ENCODE data around the gene NAA40. TPM values are rescaled to one million over a fixed set of nuclear protein-coding genes. Genes with fewer than 3 reads are reported as not detected.

NAA40 gene
- polyA plus RNA-seq, 1 experiment, result 17.4 TPM

DNA sequence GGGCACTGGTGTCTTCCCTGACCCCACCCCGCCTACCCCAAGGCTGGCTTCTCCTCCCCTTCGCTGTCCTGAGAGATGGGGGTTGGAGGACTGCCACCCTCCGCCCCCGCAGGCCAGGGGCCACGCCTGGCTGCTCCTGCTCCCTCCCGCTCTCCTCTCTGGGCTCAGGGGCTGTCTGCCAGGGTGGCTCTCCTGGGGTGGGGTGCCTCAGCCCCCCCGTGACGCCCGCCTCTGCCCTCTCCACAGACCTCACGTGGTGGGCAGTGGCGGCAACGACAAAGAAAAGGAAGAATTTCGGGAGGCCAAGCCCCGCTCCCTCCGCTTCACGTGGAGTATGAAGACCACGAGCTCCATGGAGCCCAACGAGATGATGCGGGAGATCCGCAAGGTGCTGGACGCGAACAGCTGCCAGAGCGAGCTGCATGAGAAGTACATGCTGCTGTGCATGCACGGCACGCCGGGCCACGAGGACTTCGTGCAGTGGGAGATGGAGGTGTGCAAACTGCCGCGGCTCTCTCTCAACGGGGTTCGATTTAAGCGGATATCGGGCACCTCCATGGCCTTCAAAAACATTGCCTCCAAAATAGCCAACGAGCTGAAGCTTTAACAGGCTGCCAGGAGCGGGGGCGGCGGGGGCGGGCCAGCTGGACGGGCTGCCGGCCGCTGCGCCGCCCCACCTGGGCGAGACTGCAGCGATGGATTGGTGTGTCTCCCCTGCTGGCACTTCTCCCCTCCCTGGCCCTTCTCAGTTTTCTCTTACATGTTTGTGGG, 30.0 kb upstream of the NAA40 start:
- POLR2A ChIA-PET, result no interaction called here
- no peaks in the 10 kb centered on the region for H3K27me3 ChIP-seq (ENCODE audit: control insufficient read depth, insufficient read depth, low read length)
- H3K4me3 ChIP-seq (ENCODE audit: low read depth, low read length), result no peak overlapping the region
- DNase-seq (ENCODE audit: low read depth, low spot score), result no peak
- H3K27ac ChIP-seq (ENCODE audit: low read depth, low read length), result no peak overlapping the region
- CTCF ChIA-PET, result interaction anchor here (0.6 kb wide), 1 partner anchor 295 kb away, joined by 4 read pairs; no protein-coding TSS in a partner anchor
- no peaks in the 10 kb centered on the region for H3K9me3 ChIP-seq (ENCODE audit: control insufficient read depth, insufficient read depth, low read length)
- TF ChIP-seq, protein P1, sequence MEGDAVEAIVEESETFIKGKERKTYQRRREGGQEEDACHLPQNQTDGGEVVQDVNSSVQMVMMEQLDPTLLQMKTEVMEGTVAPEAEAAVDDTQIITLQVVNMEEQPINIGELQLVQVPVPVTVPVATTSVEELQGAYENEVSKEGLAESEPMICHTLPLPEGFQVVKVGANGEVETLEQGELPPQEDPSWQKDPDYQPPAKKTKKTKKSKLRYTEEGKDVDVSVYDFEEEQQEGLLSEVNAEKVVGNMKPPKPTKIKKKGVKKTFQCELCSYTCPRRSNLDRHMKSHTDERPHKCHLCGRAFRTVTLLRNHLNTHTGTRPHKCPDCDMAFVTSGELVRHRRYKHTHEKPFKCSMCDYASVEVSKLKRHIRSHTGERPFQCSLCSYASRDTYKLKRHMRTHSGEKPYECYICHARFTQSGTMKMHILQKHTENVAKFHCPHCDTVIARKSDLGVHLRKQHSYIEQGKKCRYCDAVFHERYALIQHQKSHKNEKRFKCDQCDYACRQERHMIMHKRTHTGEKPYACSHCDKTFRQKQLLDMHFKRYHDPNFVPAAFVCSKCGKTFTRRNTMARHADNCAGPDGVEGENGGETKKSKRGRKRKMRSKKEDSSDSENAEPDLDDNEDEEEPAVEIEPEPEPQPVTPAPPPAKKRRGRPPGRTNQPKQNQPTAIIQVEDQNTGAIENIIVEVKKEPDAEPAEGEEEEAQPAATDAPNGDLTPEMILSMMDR (IDR thresholded peaks at IDR 0.05; ENCODE audit: low read depth, low read length), result no peak

DNA sequence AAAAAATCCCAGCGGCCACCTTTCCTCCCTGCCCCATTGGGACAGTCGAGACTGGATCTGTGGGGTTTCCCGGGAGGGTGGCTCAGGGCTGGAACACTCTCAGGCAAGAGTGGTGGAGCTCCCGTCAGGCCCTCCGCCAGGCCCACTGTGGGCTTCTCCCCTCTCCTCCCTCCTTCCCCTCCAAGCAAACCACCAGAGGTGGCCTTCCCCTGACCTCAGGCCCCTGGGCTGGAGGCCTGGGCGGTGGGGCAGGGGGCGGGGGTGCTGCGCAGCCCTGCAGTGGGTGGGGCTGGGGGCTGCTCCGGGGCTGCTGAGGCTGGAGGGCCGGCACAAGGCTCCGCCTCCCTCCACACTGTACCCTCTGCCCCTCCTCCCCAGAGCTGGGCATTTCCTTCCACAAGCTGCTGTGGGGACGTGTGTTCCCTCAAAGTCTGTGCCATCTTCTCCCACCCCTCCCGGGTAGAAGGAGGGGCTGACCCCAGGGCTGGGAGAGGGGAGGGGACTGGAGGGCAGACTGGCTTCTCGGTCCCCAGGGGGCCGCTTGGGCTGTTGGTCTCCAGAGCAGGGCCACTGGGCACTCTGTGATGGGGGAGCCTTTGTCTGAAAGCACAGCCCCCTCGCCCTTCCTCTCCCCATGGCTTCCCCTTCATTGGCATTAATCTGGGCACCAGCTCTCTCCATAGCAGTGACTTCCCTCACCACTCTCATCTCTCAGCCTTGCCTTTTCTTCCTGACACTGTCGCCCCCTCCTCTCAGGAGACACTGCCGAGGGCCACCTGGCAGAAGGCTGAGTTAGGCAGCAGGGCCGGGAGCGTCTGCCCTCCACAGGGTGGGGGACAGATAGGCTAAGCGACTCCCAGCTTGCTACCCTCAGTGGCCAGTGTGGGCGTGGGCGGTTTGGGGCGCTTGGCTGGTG, 29.0 kb upstream of the NAA40 start:
- TF ChIP-seq, protein P1 (IDR thresholded peaks at IDR 0.05; ENCODE audit: low read depth, low read length), result no peak
- Histone ChIP-seq H3K9me3 (ENCODE audit: control insufficient read depth, insufficient read depth, low read length) (no peaks in the 10 kb centered on the region), H3K27me3 (ENCODE audit: control insufficient read depth, insufficient read depth, low read length) (no peaks in the 10 kb centered on the region), H3K27ac (ENCODE audit: low read depth, low read length) (no peak overlapping the region), H3K4me3 (ENCODE audit: low read depth, low read length) (no peak overlapping the region)
- DNase-seq (ENCODE audit: low read depth, low spot score), result no peak
- POLR2A ChIA-PET, result no interaction called here
- CTCF ChIA-PET, result interaction anchor here (0.6 kb wide), 1 partner anchor 294 kb away, joined by 4 read pairs; no protein-coding TSS in a partner anchor

- ChIA-PET CTCF (interaction anchor here (0.6 to 0.8 kb wide), 2 partner anchors 24 to 62 kb away, joined by 3 read pairs; no protein-coding TSS in a partner anchor), POLR2A (no interaction called here)
- Histone ChIP-seq H3K27me3 (ENCODE audit: control insufficient read depth, insufficient read depth, low read length) (no peaks in the 10 kb centered on the region), H3K9me3 (ENCODE audit: control insufficient read depth, insufficient read depth, low read length) (no peaks in the 10 kb centered on the region), H3K4me3 (ENCODE audit: low read depth, low read length) (no peak overlapping the region), H3K27ac (ENCODE audit: low read depth, low read length) (no peak overlapping the region)
- no peak for DNase-seq (ENCODE audit: low read depth, low spot score)
- TF ChIP-seq, protein P1 (IDR thresholded peaks at IDR 0.05; ENCODE audit: low read depth, low read length), result no peak
Measured at GRCh38 chr11:63910675-63911074, 28.1 kb upstream of the NAA40 start.

- no peak for DNase-seq (ENCODE audit: low read depth, low spot score)
Measured at GRCh38 chr11:63911440-63911839, 27.4 kb upstream of the NAA40 start.

More at GRCh38 chr11:63911440-63911839, 27.4 kb upstream of the NAA40 start:
- Histone ChIP-seq H3K4me3 (ENCODE audit: low read depth, low read length) (no peak overlapping the region), H3K9me3 (ENCODE audit: control insufficient read depth, insufficient read depth, low read length) (no peaks in the 10 kb centered on the region; the same call in 1 of the 2 replicates), H3K27me3 (ENCODE audit: control insufficient read depth, insufficient read depth, low read length) (no peaks in the 10 kb centered on the region), H3K27ac (ENCODE audit: low read depth, low read length) (no peak overlapping the region)
- TF ChIP-seq, protein P1 (IDR thresholded peaks at IDR 0.05; ENCODE audit: low read depth, low read length), result no peak
- POLR2A ChIA-PET, result interaction anchor here (0.6 kb wide), 2 partner anchors 14 to 23 kb away, joined by 3 to 5 read pairs; no protein-coding TSS in a partner anchor
- CTCF ChIA-PET, result interaction anchor here (0.6 to 0.8 kb wide), 3 partner anchors 23 to 74 kb away, joined by 3 read pairs; no protein-coding TSS in a partner anchor

Data from AG04450 (cell line).